Fibroblast of skin of right quadriceps (primary cell): Measurements from ENCODE around the gene JPT2.
"Not testable (repeated sequence)": the region's sequence is repeated elsewhere in the genome, so short reads cannot be mapped to it uniquely, and the experiment has no call there.

Source experiments
- DNase-seq: peaks from one replicate; pipeline ENCODE4 v3.0.0-alpha.2; 2013

JPT2 gene

GRCh38 chr16:1677339-1677738 is 740 bp upstream of the JPT2 start:
- no peak for DNase-seq

GRCh38 chr16:1678500-1679098 is 520 bp downstream of the JPT2 start:
- peak; percentile 17 for DNase-seq

DNA sequence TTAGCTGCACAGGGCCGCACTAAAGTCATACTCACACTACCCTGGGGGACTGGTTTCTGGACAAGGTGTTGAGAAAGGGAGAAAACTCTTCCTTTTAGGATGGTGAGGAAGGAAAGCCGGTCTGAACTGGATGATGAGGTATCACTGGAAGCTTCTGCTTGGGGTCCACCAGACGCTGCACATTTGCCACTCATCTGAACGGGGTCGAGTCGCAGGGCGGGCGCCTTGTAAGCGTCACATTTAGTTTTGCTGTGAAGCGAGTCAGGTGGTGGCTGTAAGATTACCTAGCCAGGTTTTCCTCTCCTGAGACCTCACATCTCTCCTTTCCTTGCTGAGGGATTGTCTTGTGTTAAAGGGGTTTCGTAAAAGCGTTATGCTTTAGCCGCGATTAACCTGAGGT is 2.3 kb downstream of the JPT2 start:
- DNase-seq: no peak

GRCh38 chr16:1681032-1681431 is 3.0 kb downstream of the JPT2 start:
- no peak for DNase-seq

- DNase-seq: no peak
Observed at GRCh38 chr16:1687427-1688316, 9.6 kb downstream of the JPT2 start.

GRCh38 chr16:1688807-1689560 is 10.9 kb downstream of the JPT2 start:
- DNase-seq: no peak

DNA sequence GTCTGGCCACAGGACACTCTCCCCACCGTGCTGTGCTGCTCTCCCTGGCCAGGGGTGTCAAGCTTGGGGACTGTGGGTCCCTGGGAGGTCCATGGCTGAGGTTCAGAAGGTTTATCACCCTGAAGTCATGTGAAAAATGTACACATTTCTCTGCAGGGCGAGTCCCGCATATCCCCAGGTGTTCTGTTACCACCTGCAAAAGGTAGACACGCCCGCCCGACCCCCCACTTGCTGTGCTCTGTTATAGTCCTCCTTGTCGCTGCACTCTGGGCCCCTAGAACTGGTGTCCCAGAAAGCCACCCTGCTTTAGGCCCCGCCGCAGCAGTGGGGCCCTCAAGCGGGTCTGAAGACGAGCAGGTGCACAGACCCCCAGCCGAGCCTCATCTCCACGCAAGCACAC is 11.8 kb downstream of the JPT2 start:
- no peak for DNase-seq

DNA sequence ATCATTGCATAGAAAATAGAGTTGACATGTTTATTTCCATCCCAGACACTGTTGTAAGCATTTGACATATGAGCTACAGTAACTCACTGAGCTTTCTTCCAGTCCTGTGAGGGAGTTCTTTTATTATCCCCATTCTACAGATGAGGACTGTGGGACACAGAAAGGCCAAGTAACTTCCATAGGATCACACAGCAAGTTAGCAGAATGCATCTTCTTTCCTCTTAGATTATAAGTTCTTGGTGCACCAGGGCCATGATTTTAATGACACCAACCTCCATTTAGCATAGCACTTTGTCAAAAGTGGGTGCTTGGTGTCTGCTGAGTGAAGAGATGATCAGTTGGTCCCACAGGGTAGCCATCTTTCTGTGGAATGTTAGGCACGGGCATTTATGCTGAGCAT is 12.7 kb downstream of the JPT2 start:
- DNase-seq: no peak

GRCh38 chr16:1691276-1691675 is 13.2 kb downstream of the JPT2 start:
- DNase-seq: no peak

DNA sequence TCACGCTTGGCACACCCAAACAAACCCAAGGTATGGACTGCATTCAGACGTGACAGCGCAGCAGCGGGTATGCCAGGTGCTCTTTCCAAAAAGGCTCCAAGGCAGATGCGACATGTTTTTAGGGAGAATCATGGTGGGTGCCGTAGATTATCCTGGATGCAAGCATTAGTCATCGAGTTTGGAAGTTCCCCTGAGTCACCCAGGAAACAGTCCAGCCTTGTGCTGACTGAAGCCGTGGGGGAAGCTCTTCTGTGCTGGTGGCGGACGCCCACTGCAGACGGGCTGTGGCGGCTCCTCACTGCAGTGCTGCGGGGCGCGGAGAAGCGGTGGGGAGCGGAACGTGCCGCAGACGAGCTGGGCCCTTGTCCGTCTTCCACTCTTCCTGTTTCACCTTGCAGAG is 13.9 kb downstream of the JPT2 start:
- DNase-seq: peak; percentile 54

GRCh38 chr16:1696863-1697262 is 18.8 kb downstream of the JPT2 start:
- DNase-seq: no peak

GRCh38 chr16:1698680-1699079 is 20.6 kb downstream of the JPT2 start:
- DNase-seq: no peak

DNA sequence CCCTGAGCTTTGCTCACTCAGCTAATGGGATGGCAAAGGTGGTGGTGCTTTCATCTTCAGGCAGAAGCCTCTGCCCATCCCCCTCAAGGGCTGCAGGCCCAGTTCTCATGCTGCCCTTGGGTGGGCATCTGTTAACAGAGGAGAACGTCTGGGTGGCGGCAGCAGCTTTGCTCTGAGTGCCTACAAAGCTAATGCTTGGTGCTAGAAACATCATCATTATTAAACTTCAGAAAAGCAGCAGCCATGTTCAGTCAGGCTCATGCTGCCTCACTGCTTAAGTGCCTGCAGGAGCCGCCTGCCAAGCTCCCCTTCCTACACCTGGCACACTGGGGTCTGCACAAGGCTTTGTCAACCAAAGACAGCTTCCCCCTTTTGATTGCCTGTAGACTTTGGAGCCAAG is 22.2 kb downstream of the JPT2 start:
- DNase-seq: no peak

DNA sequence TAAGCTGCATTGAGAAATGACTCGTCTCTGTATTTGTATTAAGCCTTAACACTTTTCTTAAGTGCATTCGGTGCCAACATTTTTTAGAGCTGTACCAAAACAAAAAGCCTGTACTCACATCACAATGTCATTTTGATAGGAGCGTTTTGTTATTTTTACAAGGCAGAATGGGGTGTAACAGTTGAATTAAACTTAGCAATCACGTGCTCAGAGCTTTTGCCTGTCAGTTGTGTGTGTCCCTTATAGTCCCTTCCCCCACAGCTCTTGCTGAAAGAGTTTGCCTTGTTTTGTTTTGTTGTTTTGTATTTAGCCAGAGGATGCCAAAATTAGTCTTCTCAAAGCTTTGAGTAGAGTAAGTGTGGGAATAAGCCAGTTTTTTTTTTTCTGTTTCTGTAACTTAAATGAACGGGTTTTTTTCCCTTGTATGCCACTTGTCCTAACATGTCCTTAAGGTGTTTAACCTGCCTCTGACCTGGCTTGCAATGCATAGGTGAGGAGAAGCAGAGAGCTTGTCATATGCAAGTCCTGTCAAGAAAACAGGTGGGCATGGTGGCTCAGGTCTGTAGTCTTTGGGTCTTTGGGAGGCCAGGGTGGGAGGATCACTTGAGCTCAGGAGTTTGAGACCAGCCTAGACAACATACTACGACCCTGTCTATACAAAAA is 23.3 kb downstream of the JPT2 start:
- no peak for DNase-seq

GRCh38 chr16:1705324-1705687 is 27.2 kb downstream of the JPT2 start:
- not testable (repeated sequence) for DNase-seq

GRCh38 chr16:1705688-1706385 is 27.8 kb downstream of the JPT2 start, which contains the start of gene MAPK8IP3:
Gene MAPK8IP3, plus strand, starts transcription at chr16:1706195. Its CDS starts 145 bp downstream, at chr16:1706340.
- DNase-seq: peak; percentile 88

DNA sequence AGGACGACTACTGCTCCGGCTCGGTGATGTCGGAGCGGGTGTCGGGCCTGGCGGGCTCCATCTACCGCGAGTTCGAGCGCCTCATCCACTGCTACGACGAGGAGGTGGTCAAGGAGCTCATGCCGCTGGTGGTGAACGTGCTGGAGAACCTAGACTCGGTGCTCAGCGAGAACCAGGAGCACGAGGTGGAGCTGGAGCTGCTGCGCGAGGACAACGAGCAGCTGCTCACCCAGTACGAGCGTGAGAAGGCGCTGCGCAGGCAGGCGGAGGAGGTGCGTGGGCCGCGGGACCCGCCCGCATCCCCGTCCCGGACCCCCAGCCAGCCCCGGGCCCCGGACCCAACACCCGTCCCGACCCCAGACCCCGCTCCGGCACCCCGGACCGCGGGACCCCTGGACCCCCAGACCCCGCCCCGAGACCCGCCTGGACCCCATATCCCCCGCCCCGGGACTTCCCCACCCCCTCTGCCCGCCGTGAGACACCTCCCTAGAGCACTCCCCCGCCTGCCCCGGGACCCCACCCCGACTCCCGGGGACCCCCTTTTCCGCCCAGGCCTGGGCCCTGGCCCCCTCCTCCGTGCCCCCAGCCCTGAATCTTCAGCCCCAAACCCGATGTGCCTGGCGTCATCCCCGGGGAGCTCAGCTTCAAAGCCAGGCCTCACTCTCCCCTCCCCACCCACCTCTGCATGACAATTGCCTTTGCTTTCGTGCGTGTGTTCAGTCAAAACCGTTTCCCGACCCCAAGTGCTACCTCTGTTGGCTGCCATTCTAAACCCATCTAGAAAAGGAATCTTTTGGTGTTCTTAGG is 28.5 kb downstream of the JPT2 start:
- no peak for DNase-seq

GRCh38 chr16:1707193-1707790 is 29.2 kb downstream of the JPT2 start:
- DNase-seq: no peak

- no peak for DNase-seq
Observed at GRCh38 chr16:1708083-1708767, 30.1 kb downstream of the JPT2 start.

DNA sequence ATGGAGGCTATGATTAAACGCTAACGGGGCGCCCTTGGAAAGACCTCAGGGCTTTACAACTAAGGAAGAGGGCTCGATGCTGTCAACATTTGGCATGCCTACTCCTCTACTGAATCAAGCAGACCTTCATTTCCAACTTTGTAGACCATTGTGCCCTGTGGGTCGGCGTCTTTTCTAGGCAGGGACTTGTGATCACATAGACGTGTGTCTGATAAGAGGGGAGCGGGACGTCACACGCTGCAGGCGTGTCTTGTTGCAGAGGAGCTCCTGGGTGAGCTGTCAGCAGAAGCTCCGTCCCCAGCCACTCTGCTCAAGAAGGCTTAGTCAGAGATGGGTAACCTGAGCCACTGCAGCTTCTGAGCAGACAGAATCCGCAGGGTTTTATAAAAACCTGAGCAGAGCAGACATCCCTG is 30.7 kb downstream of the JPT2 start:
- DNase-seq: no peak

- no peak for DNase-seq
Observed at GRCh38 chr16:1709356-1709755, 31.3 kb downstream of the JPT2 start.
